Testis (tissue), 3 donors: ENCODE data around the gene PABPC3. TPM values are rescaled to one million over a fixed set of nuclear protein-coding genes. Genes with fewer than 3 reads are reported as not detected.
A peak's percentile ranks its signal among the peaks of the same experiment; 100 is the strongest.

Experiments
- DNase-seq: peaks from one replicate; pipeline ENCODE4 v3.0.0-alpha.2; 2019
- H3K27ac ChIP-seq, 2 donors: fragments of 200-600 bp; sonication (generic); one replicate each; pipeline ENCODE4 v1.5.1; 2019
- H3K27me3 ChIP-seq: fragments of 200-600 bp; sonication (generic); one replicate; pipeline ENCODE4 v1.5.1; 2019
- H3K36me3 ChIP-seq: fragments of 200-600 bp; sonication (generic); one replicate; pipeline ENCODE4 v1.5.1; 2017; ENCODE audit warnings: low read depth; ENCODE audit errors: missing control alignments
- H3K4me1 ChIP-seq: fragments of 200-600 bp; sonication (generic); one replicate; pipeline ENCODE4 v1.5.1; 2019
- H3K4me3 ChIP-seq, 2 donors: fragments of 200-600 bp; sonication (generic); one replicate each; pipeline ENCODE4 v1.5.1; 2017 to 2019
- H3K9me3 ChIP-seq: fragments of 200-600 bp; sonication (generic); one replicate; pipeline ENCODE4 v1.5.1; 2017
- CTCF ChIP-seq, 3 experiments: fragments of 450-650 bp in 2 of 3; fragments of 200-600 bp in 1 of 3; sonication (generic) in 1 of 3; IDR thresholded peaks; one replicate each; pipeline ENCODE4 v1.5.1; 2016 to 2019; ENCODE audit warnings: antibody characterized with exemption in 3 of 3, mild to moderate bottlenecking in 2 of 3, moderate library complexity in 1 of 3
- POLR2A ChIP-seq: fragments of 450-650 bp; IDR thresholded peaks from one replicate; pipeline ENCODE4 v1.6.1; 2017; ENCODE audit warnings: antibody characterized with exemption, mild to moderate bottlenecking, moderate library complexity
- WGBS, 2 donors: methylation state at CpG; one replicate each; pipeline ENCODE4 v1.1.5; 2018; 5-methylcytosine and 5-hydroxymethylcytosine counted together
- intact Hi-C: fragments of 100-400 bp; cut with DNase I; formaldehyde crosslinking; loops from one replicate; pipeline ENCODE4 v1.15.1; 2023; ENCODE audit warnings: low total_unique reads
- polyA plus RNA-seq: library from polyadenylated mRNA; stranded (reverse); fragments of 350-450 nt; fragmentation: Illumina TruSeq; extraction: RNeasy Lipid Tissue Mini Kit (QIAGEN cat#74804); gene quantifications from one replicate; pipeline ENCODE4 v1.2.3, GENCODE V29; 2014; ENCODE audit warnings: low read depth, low replicate concordance; ENCODE audit not compliant: insufficient read depth
- total RNA-seq, 2 donors: library from RNA; depleted of rRNA; stranded (reverse); fragments of >200 nt; gene quantifications; one replicate each; pipeline ENCODE4 v1.2.3, GENCODE V29; 2016

The PABPC3 gene
- total and polyA plus RNA-seq, 3 donors from 2014 or later, result 24.0 to 66.0 (median 31.7) TPM

DNA sequence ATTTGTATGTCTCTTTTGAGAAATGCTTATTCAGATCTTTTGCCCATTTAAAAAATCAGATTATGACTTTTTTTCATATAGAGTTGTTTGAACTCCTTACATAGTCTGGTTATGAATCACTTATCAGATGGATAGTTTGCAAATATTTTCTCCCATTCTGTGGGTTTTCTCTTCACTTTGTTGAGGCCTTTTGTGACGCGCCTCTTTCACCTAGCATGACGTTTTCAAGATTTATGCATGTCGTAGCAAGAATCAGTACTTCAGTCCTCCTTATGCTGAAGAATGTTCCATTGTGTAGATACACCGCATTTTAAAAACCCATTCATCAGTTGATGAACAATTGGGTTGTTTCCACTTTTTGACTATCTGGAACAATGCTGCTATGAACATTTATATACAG, 13.4 kb downstream of the PABPC3 start:
- H3K36me3 ChIP-seq, result no peaks in the 10 kb centered on the region
- no peaks in the 10 kb centered on the region for H3K9me3 ChIP-seq
- DNase-seq, result no peak
- H3K4me1 ChIP-seq, result no peaks in the 10 kb centered on the region
- no peak overlapping the region for H3K4me3 ChIP-seq
- intact Hi-C loops, result no loop called here
- WGBS, 2 donors, result 85 to 91% methylated on average over 5 of the region's 5 CpGs
- no peaks in the 10 kb centered on the region for H3K27me3 ChIP-seq
- TF ChIP-seq POLR2A, result no peak
- TF ChIP-seq CTCF (IDR thresholded peaks at IDR 0.05), result no peak
- H3K27ac ChIP-seq, result no peak overlapping the region

DNA sequence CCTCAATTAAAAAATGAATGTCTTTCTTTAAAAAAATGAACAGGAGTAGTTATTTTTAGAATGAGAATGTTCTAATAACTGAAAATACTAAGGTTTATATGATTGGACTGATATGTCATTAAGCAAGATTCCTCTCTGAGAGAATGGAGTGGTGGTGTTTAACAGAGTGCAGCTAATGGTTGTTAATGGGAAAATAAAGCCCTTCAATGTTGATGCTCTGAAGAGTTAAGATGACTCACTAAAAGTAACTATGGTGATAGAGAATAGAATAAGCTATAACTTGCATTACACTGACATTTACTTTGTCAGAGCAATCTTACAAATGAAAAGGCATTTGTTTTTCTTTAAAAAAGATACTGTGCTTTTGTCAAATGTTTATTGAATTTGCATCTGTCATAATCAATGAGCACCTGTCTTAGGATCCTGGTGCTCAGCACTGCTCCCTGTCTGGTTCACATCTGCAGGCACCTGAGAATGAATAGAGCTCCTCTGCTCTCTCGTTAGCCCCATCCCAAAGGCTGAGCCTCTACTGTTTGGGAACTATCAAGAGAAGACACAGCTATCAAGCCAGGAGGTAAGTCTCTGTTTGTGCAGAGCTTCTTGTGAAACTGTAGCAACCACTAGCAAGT, 15.1 kb downstream of the PABPC3 start:
- no peak for TF ChIP-seq CTCF (IDR thresholded peaks at IDR 0.05)
- TF ChIP-seq POLR2A, result no peak
- no peaks in the 10 kb centered on the region for H3K36me3 ChIP-seq
- DNase-seq, result no peak
- H3K4me1 ChIP-seq, result no peaks in the 10 kb centered on the region
- no peaks in the 10 kb centered on the region for H3K27me3 ChIP-seq
- no peak overlapping the region for H3K27ac ChIP-seq
- H3K4me3 ChIP-seq, result no peak overlapping the region
- 59 to 60% methylated on average over 1 of the region's 1 CpG for WGBS, 2 donors
- intact Hi-C loops, result no loop called here
- H3K9me3 ChIP-seq, result no peaks in the 10 kb centered on the region

DNA sequence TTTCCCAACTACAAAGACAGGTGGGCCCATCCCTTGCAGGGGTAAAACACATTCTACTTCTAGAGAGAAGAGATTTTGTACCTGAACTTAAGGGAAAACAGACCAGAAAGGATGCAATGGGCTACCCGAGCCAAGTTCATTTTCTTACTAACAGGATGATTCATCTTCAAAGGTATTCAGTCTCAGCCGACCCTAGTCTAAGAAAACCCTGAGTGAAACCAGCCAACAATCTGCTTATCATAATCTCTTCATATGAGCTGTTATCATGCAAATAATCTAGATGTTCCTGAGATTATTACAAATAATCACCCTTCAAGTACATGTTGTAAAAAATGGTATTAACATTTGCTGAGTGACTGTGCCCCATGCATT, 15.6 kb downstream of the PABPC3 start:
- intact Hi-C loops, result no loop called here
- WGBS, 2 donors, result 61 to 75% methylated on average over 2 of the region's 2 CpGs

GRCh38 chr13:25112695-25113255, 16.8 kb downstream of the PABPC3 start:
- Histone ChIP-seq H3K4me3 (no peak overlapping the region), H3K27ac (no peak overlapping the region), H3K4me1 (peaks cover 3% of the 10 kb centered on the region), H3K27me3 (no peaks in the 10 kb centered on the region), H3K9me3 (no peaks in the 10 kb centered on the region), H3K36me3 (no peaks in the 10 kb centered on the region)
- WGBS, 2 donors, result 76 to 78% methylated on average over 3 of the region's 3 CpGs
- intact Hi-C loops, result no loop called here
- no peak for DNase-seq
- TF ChIP-seq POLR2A (no peak), CTCF (IDR thresholded peaks at IDR 0.05) (no peak)

More for the DNA sequence above, 15.6 kb downstream of the PABPC3 start:
- no peaks in the 10 kb centered on the region for H3K36me3 ChIP-seq
- TF ChIP-seq CTCF (IDR thresholded peaks at IDR 0.05), result no peak
- no peak for TF ChIP-seq POLR2A
- no peaks in the 10 kb centered on the region for H3K4me1 ChIP-seq
- H3K27ac ChIP-seq, result no peak overlapping the region
- H3K9me3 ChIP-seq, result no peaks in the 10 kb centered on the region
- no peak overlapping the region for H3K4me3 ChIP-seq
- no peak for DNase-seq
- no peaks in the 10 kb centered on the region for H3K27me3 ChIP-seq

- TF ChIP-seq CTCF (IDR thresholded peaks at IDR 0.05), result peak in 2 of 3 experiments; percentile 11 to 52
- TF ChIP-seq POLR2A, result no peak
- DNase-seq, result peak; percentile 80
- Histone ChIP-seq H3K9me3 (no peaks in the 10 kb centered on the region), H3K4me3 (no peak overlapping the region), H3K36me3 (no peaks in the 10 kb centered on the region), H3K27me3 (no peaks in the 10 kb centered on the region), H3K4me1 (peaks cover 4% of the 10 kb centered on the region), H3K27ac (no peak overlapping the region)
- WGBS, 2 donors, result 29 to 32% methylated on average over 3 of the region's 3 CpGs
- intact Hi-C loops, result no loop called here
These were observed 18.3 kb downstream of the PABPC3 start for GRCh38 chr13:25114220-25114619.
